Jurkat, Clone E6-1 (cell line): Measurements from ENCODE around the gene CUL2.
"Not testable (repeated sequence)": the region's sequence is repeated elsewhere in the genome, so short reads cannot be mapped to it uniquely, and the experiment has no call there.

ENCODE experiments used
- DNase-seq: peaks from one replicate; pipeline ENCODE4 v3.0.0-alpha.2; 2011; ENCODE audit warnings: low read depth, low spot score
- H3K4me3 ChIP-seq: 2 replicates; pipeline ENCODE4 v1.5.1; 2011; ENCODE audit warnings: mild to moderate bottlenecking, low read length, control low read depth, moderate library complexity

The CUL2 gene

GRCh38 chr10:35089611-35090161 lies 455 bp downstream of the CUL2 start:
- peak; percentile 25 for DNase-seq
- H3K4me3 ChIP-seq, result peak overlapping the region; percentile 69

DNA sequence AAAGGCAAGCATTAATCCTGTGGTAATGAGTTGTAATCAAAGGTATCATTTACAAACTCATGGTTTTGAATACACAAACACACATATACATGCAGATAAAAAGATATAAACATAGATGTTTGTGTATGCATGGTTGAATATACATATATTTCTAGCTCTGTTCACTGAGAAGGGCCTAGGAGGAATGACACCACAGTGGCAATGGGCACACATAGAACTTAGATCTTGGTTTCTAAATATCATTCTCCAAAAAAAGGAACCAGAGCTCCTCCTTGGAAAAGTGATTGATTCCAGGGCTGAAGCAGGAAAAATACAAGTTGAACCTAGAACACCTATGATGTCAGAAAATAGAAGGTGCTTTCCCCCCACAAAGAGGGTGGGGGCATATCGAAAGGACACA lies 6.9 kb downstream of the CUL2 start:
- no peak overlapping the region for H3K4me3 ChIP-seq
- DNase-seq, result no peak

DNA sequence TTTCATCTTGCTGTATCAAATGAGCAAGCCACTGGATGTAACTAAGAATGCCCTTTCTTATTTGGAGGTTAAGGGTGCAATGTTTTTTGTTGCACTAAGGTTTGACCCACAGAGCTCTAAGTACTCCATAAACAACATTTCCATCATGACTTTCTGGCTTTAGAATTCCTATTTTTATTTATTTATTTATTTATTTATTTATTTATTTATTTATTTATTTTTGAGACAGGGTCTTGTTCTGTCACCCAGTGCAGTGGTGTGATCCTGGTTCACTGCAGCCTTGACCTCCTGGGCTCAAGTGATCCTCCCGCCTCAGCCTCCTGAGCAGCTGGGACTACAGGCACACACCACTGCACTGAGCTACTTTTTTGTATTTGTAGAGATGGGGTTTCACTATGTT lies 9.9 kb downstream of the CUL2 start:
- H3K4me3 ChIP-seq, DNase-seq: not testable (repeated sequence)

DNA sequence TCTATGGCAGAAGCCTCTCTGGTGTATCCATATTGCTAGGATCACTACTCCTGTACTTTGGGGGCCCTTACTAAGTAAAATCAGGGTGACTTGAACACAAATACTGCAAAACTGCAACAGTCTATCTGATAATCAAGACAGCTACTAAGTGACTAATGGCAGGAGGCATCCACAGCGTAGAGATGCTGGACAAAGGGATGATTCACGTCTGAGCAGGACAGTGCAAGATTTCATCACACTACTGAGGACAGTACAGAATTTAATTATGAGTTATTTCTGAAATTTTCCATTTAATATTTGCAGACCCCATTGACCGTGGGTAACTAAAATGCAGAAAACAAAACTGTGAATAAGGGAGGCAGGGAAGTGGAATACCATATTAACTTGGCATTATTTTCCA lies 10.4 kb downstream of the CUL2 start:
- DNase-seq, result no peak
- no peak overlapping the region for H3K4me3 ChIP-seq

- no peak overlapping the region for H3K4me3 ChIP-seq
- DNase-seq, result no peak
Observed at GRCh38 chr10:35079265-35079664, 10.9 kb downstream of the CUL2 start.

- no peak overlapping the region for H3K4me3 ChIP-seq
- DNase-seq, result no peak
Observed at GRCh38 chr10:35075228-35075627, 14.9 kb downstream of the CUL2 start.

DNA sequence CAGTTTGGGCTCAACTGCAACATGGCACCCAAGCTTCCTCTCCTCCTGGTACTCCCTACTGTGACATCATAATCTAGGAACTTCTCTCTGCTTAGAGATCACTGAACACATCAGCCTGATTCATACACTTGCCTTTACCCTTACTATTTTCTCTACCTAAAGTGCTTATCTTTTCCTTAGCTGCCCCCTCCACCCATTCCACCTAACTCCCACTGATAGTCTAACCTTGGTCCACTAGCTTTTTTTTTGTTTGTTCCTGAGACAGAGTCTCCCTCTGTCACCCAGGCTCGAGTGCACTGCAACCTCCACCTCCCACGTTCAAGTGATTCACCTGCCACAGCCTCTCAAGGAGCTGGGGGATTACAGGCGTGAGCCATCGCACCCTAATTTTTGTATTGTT lies 15.9 kb downstream of the CUL2 start:
- H3K4me3 ChIP-seq, result no peak overlapping the region
- no peak for DNase-seq

- H3K4me3 ChIP-seq, result no peak overlapping the region
- no peak for DNase-seq
Observed at GRCh38 chr10:35070521-35070920, 19.6 kb downstream of the CUL2 start.

DNA sequence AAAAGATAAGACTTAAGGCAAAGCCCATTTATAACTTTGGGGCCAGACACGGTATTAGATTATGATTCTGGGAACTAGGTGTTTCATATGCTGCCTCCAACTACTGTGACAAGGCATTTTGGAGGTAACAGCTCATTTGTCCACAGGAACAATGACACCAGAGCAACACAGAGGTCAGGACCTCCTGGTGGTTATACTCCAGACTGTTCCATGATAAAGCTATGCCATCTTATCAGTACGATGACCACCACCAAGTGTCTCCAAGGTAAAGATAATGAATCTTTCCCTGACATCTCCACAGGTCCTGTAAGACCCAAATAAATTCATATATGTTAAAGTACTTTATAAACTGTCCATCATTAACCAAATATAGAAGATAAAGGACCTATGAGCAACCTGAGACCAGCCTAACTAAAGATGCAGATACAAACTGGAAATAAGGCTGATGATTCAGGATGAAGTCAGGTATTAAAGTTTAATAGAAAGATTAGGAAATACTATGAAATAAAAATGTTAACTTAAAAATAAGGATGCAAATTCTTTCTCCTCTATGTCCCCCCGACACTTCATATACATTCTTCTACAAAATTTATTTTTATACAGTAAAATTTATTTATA lies 26.2 kb downstream of the CUL2 start:
- no peak overlapping the region for H3K4me3 ChIP-seq
- DNase-seq, result no peak

- no peak for DNase-seq
- H3K4me3 ChIP-seq, result no peak overlapping the region
Observed at GRCh38 chr10:35059481-35059880, 30.7 kb downstream of the CUL2 start.

GRCh38 chr10:35058686-35059085 lies 31.5 kb downstream of the CUL2 start:
- no peak overlapping the region for H3K4me3 ChIP-seq
- no peak for DNase-seq

GRCh38 chr10:35058134-35058533 lies 32.0 kb downstream of the CUL2 start:
- no peak overlapping the region for H3K4me3 ChIP-seq
- no peak for DNase-seq

- no peak overlapping the region for H3K4me3 ChIP-seq
- no peak for DNase-seq
Observed at GRCh38 chr10:35056686-35057085, 33.5 kb downstream of the CUL2 start.

DNA sequence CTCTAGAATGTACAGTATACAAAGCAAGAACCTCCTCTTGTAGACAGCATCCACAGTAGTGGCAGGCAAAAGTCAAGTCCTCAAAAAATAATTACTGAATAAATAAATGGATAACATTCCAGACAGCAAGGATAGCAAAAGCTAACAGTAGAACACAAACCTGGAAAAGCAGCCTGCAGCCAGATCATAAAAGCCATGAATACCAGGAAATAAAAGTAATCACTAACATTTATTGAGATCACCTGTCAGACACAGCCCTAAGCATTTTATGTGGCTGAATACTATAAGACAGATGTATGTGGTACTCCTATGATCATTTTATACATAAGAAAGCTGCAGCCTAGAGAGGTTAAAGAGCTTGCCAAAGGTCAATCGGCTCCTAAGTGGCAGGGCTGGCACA lies 34.0 kb downstream of the CUL2 start:
- DNase-seq, result no peak
- no peak overlapping the region for H3K4me3 ChIP-seq

GRCh38 chr10:35050568-35050967 lies 39.6 kb downstream of the CUL2 start:
- H3K4me3 ChIP-seq, result no peak overlapping the region
- no peak for DNase-seq

GRCh38 chr10:35046074-35046473 lies 44.1 kb downstream of the CUL2 start:
- H3K4me3 ChIP-seq, result no peak overlapping the region
- DNase-seq, result no peak

- not testable (repeated sequence) for H3K4me3 ChIP-seq, DNase-seq
Observed at GRCh38 chr10:35045275-35045674, 44.9 kb downstream of the CUL2 start.

GRCh38 chr10:35043796-35044344 lies 46.3 kb downstream of the CUL2 start:
- no peak for DNase-seq
- no peak overlapping the region for H3K4me3 ChIP-seq

DNA sequence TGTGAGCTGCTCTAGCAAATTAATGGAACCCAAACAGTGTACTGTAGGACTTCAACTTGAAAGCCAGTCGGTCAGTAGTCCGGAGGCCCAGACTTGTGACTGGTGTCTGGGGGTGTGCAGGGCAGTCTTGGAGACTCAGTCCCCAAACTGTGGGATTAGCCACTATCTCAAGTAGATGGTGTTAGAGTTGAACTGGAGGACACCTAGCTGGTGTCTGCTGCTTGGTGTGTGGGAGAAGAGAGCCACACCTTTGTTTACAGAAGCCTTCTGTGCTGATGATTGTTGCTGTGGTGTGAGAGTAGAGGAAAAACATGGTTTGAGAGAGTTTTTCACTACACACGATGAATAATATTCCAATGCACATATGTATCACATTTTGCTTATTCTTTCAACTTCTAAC lies 47.4 kb downstream of the CUL2 start:
- DNase-seq, result no peak
- no peak overlapping the region for H3K4me3 ChIP-seq

- H3K4me3 ChIP-seq, result no peak overlapping the region
- DNase-seq, result no peak
Observed at GRCh38 chr10:35041502-35041879, 48.6 kb downstream of the CUL2 start.
